Omental fat pad (tissue), 4 donors: ENCODE data around the gene KRCC1. TPM values are rescaled to one million over a fixed set of nuclear protein-coding genes. Genes with fewer than 3 reads are reported as not detected.

Experiments
- ATAC-seq: fragments of 150-250 bp; one replicate; pipeline ENCODE4 v1.9.1; 2016; ENCODE audit warnings: mild to moderate bottlenecking, moderate library complexity; ENCODE audit not compliant: low FRiP score
- DNase-seq: peaks from one replicate; pipeline ENCODE4 v3.0.0-alpha.2; 2019; ENCODE audit warnings: low spot score
- total RNA-seq, 4 donors: library from RNA; depleted of rRNA; stranded (reverse); fragments of >200 nt; gene quantifications; one replicate each; pipeline ENCODE4 v1.1.0, GENCODE V29; 2016
- TF ChIP-seq, protein P1 (sequence below), 3 donors: fragments of 450-650 bp; IDR thresholded peaks; one replicate each; pipeline ENCODE4 v1.5.1; 2016 to 2017; ENCODE audit warnings: antibody characterized with exemption in 3 of 3, mild to moderate bottlenecking in 3 of 3, moderate library complexity in 2 of 3

KRCC1 gene
- total RNA-seq, 4 donors from 2014 or later = 12.2 to 37.8 (median 26.1) TPM

- no peak for DNase-seq
- peak; percentile 82 for ATAC-seq
- TF ChIP-seq, protein P1, sequence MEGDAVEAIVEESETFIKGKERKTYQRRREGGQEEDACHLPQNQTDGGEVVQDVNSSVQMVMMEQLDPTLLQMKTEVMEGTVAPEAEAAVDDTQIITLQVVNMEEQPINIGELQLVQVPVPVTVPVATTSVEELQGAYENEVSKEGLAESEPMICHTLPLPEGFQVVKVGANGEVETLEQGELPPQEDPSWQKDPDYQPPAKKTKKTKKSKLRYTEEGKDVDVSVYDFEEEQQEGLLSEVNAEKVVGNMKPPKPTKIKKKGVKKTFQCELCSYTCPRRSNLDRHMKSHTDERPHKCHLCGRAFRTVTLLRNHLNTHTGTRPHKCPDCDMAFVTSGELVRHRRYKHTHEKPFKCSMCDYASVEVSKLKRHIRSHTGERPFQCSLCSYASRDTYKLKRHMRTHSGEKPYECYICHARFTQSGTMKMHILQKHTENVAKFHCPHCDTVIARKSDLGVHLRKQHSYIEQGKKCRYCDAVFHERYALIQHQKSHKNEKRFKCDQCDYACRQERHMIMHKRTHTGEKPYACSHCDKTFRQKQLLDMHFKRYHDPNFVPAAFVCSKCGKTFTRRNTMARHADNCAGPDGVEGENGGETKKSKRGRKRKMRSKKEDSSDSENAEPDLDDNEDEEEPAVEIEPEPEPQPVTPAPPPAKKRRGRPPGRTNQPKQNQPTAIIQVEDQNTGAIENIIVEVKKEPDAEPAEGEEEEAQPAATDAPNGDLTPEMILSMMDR (IDR thresholded peaks at IDR 0.05) = no peak
These were observed 38.4 kb downstream of the KRCC1 start for GRCh38 chr2:88016960-88017779.

DNA sequence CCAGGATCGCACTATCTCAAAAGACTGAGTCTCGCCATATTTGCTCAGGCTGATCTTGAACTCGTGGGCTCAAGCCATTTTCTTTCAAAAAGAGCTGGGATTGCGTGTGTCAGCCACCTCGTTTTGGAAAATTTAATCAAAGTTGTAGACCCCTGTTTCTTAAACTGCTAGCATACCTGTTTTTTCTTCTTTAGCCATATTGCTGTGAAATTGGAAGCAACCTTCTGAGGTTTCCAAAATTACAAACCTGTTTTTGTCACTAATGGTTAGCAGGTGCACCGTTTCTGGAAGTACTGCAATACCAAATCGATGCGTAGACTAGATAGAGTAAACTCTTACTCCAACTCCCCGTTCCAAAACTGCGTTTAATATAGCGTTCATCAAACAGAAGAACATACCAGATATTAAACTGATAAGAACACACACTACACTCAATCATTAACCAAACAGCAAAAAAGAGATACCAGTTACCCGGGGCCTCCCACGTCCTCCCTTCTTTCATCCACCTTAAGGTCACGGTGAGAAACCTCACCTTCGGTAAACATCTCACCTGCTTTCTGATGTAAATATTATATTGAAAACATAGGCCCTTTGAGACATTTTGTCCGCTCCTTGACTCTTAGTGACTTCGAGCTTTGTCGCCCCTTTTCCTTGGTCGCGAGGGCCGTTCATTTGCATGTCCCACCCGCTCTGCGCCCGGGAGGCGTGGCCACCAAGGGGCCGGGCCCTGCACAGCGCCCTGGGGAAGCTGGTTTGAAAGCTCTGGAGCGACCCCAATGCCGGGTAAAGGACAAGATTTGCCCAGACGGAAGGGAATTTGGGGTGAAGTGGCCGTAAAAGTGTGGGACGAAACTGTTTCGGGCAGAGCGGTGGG lies 39.3 kb downstream of the KRCC1 start, which contains the start of gene RNU2-63P:
RNU2-63P (minus strand) TSS at position 462 of the 874 bp plus-strand sequence.
- peak; percentile 46 for DNase-seq
- TF ChIP-seq, protein P1 (IDR thresholded peaks at IDR 0.05) = no peak
- peak; percentile 89 for ATAC-seq

DNA sequence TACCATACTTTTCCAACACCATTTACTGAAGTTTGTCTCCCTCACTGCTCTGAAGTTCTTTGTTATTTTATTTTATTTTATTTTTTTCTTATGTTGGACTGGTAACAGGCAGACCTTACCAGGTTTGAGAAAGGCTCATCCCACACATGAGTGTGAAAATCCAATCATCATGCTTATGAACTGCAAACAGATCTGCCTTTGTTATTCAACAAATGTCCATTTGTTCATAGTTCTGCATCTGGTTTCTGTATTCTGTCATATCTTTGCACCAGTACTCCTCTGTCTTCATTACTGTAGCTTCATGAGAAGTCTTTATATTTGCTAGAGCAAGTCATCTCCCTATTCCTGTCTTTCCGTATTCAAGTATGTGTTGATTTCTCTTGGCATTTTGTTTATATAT lies 44.6 kb downstream of the KRCC1 start:
- DNase-seq = no peak

GRCh38 chr2:88010136-88010535 lies 45.4 kb downstream of the KRCC1 start:
- no peak for DNase-seq

More for the DNA sequence above, 44.6 kb downstream of the KRCC1 start:
- ATAC-seq = no peak
- TF ChIP-seq, protein P1 (IDR thresholded peaks at IDR 0.05) = no peak

DNA sequence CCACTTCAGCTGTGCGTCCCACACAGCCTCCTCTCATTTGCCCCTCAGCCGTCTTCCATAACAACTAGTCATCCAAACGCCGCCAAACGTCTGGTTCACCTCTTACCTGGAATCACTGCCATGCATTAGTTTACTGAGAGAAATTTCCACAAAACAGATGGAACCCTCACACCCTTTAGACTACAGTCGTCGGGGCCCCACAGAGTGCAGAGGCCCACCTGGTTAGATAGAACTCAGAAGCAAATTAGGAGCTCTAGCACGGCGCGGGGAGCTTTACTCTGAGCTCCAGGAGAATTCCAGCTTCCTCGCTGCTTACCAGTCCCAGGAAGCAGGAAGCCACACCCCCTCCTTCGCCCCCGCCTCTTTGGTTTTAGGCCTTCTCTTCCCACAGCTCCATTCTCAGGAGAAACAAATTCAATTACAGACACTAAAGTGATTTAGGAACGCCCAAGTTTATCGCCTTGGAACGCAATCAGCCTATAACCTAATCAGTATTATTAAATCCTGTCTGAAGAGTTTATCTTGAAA lies 48.6 kb downstream of the KRCC1 start:
- DNase-seq (no peak), ATAC-seq (no peak)
- TF ChIP-seq, protein P1 (IDR thresholded peaks at IDR 0.05) = no peak

More at GRCh38 chr2:88010136-88010535, 45.4 kb downstream of the KRCC1 start:
- TF ChIP-seq, protein P1 (IDR thresholded peaks at IDR 0.05) = no peak
- no peak for ATAC-seq

GRCh38 chr2:88005776-88006175 lies 49.8 kb downstream of the KRCC1 start:
- ATAC-seq (no peak), DNase-seq (no peak)
- TF ChIP-seq, protein P1 (IDR thresholded peaks at IDR 0.05) = no peak
